ENCODE measurements around the gene SDK2.

Gene SDK2

DNA sequence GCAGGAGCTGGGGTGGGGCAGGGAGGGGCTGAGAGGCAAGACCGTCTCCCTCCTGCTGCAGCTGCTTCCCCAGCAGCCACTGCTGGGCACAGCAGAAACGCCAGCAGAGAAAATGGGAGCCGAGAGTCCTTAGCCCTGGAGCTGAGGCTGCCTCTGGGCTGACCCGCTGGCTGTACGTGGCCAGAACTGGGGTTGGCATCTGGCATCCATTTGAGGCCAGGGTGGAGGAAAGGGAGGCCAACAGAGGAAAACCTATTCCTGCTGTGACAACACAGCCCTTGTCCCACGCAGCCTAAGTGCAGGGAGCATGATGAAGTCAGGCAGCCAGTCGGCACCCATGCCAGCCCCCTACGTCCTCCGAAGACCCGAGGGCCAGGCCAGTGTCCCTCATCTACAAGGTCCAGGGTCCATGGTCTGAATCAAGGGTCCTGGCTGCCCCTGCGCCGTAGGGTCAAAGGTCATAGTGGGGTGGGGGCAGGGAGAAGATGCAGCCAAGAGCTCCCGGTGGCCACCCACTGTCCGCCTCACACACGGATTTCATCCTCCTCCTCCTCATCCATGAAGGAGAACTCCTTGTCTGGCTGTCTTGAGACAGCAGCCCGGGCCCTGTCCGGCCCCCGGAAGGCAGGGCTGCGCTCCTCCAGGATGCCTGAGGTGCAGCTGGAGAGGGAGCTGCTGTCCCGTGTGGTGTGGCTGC is 359.2 kb downstream of the SDK2 start:
- FAIRE-seq, result no peak
- no peak for TF ChIP-seq POLR2A (IDR thresholded peaks at IDR 0.05; ENCODE audit: low read depth, low read length)
- DNase-seq (ENCODE audit: insufficient read length, low spot score), result no peak
